HG03039 (cell line): ENCODE data around the gene MYOG.

Source experiments
- ATAC-seq: cut with Tn5 transposase; IDR thresholded peaks from one replicate; pipeline ENCODE4 v1.9.1; 2021; ENCODE audit warnings: mild to moderate bottlenecking, moderate library complexity; ENCODE audit not compliant: unreplicated experiment

Gene MYOG

DNA sequence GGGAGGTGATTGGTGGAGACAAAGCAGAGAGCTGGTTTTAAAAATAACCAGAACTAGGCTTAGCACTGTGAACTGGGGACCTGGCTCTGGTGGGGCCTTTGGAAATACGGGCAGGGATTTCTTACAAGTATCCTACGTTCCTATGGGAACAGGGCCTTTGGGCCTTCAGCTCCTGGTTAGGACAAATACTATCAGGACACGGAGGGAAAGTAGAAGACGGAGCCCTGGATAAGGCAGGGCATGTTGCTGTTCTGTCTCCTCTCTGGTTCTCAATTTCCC is 5.3 kb upstream of the MYOG start:
- ATAC-seq: no peak

DNA sequence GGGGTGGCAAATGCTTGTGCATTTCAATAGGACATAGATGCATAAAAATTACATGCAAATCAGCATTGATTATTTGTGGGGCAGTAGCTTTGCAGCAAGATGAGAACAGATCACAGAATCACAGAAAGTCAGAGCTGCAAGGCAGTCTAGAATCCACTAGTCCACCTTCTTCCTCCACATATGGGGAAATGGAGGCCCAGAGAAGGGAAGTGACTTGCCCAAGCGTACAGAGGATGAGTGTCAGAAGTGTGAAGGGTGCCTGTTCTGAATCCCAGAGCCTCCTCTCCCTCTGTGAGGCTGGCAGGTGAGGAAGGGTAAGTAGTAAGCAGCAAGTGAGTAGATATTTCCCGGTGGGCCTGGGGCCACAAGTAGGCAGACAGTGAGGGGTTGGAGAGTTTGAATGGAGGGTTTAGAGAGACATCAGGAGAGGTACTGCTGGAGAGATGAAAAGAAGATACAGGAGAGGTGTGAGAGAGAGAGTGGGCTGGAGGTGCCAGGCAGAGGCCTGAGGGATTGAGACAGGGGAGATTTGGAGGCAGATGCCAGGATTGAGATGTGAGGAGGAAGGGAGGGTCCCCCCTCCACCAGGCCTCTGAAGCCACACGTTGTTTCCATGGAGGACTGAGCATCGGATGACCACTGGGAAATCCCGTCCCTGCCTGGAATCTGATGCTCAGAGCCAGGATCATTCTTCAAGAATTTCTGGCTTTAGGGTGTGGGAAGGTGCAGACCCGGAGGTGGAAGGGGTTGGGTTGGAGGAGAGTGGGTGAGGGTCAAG is 4.8 kb upstream of the MYOG start:
- ATAC-seq: no peak

DNA sequence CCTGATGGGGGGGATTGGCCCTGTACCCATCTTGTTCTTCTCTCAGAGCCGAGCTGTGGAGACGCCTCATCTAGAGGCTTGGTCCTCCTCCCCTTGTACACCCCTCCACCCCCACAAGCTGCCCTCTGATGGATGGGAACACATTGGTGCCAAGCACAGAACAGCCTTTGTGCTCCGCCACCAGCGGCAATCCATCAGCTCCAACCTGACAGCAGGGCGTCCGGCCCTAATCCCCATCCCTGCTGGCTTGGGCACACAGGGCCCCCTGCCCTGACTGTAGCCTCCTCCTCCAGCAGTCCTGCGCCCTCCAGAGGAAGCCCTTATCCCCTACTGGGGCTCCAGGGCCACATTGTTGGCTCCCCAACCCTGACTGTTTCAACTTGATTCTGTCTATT is 3.8 kb upstream of the MYOG start:
- no peak for ATAC-seq

DNA sequence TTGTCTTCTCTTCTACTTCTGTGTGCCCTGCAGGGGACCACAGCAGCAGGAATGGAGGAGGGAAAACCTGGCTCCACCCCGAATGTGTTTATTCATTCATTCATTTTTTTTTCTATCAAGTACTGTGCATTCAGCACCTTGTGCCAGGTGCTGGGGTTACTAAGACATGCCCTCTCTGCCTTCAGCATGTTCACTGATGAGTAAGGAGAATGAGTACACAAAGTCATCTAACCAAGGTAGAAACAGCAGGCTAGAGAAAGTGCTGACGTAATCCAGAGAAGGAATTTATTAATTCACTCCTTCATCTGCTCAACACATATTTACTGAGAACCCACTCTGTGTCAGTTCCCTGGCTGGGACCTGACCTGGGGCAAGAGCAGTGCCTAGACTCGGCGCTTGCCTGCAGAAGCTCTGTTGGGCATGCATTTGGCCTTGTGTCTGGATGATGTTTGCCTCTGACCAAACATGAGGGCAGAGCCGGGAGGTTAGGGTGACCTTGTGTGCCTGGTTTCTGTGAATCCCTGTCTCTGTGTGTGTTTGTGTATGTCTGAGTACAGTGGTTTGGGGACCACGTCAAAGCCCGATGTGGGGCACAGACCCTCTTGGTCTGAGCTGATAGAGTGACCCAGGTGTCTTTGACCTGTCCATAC is 3.3 kb upstream of the MYOG start:
- no peak for ATAC-seq

DNA sequence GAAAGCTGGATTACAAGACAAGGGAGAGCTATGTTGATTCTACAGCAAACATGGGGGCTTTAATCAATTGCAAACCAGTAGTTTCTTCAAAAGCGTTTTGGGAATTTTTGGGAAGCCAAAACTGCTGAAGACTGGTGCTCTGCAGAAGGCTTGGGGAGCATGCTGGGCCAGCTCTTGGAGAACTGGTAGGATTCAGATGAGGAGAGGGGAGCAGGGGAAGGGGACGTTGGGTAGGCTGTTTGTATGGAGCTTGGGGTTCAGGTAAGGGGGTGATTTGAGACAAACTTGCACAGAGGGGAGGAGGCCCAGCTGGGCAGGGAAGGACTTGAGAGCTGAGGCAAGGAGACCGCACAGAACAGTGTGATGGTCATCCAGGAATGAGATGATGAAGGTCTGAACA is 2.6 kb upstream of the MYOG start:
- no peak for ATAC-seq

DNA sequence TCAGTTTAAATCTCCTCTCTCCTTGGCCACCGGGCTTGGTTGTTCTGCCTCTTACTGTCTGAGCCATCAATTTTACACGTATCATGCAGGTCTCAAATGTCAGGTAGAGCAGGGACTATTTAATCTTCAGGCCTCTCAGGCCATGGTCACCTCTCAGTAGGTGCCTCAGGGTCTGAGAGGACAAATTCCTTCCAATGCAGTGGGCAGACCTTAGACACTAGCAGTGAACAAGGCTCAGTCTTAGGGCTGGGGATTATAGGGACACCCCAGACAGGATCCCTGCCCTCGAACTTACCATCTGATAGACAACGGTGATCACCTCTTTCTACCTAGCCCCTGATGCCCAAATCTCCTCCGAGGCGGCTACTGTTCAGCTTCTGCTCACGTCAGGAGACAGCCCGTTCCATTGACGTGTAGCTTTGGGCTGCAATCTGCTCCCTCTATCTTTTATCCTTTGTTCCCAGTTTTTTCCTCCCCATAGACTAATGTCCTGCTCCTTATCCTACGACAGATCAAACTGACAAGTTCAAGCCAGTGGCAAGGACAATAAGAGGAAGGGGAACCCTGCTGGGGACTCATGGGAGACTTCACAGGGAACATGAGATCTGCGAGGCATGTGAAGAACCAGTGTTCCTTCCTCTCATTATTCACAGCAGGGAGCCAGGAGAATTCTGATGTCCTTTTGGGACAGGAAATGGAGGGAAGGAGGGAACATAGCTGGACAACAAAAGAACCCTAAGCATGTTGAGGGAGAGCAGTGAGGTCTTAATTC is 1.4 kb upstream of the MYOG start:
- ATAC-seq: no peak

DNA sequence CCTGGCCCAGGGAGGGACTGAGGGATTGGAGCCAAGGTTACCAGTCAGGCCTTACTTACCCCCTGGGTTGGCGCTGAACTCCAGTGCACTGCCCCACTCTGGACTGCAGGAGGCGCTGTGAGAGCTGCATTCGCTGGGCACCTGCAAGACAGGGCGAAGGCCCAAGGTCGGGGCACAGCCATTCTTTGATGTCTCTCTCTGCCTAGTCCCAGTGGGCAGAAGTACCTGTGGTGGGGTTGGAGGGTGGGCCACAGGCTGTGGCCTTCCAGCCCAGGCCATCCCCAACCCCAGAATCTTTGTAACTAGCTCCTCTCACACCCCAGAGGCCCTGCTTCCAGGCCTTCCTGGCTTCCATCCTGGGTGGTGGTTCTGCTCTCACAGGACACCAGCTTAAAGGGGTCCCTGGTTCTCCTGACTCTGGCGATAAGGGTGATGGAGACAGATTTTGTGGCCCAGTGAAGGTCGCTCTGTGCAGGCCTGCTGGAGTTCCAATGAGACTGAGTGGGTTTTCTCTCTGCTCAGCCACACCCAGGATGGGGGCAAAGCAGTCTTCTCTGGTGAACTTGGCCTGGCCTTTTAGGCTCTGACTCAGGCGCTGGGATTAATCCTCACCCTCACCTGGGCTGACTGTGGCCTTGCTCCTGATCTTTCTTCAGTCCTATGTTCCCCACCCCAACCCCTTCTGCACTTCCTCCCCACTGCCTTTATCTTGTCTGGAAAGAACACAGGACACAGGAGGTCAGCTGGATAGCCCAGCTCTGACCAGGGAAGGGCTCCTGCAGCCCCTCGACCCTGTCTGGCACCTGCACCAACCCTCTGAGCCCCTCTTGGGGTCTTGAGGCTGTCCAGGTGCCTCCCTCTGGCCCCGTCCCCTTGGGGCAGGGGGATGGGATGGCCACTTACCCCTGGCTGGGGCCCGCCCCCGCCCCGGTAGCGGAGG is 954 bp downstream of the MYOG start:
- ATAC-seq: no peak

DNA sequence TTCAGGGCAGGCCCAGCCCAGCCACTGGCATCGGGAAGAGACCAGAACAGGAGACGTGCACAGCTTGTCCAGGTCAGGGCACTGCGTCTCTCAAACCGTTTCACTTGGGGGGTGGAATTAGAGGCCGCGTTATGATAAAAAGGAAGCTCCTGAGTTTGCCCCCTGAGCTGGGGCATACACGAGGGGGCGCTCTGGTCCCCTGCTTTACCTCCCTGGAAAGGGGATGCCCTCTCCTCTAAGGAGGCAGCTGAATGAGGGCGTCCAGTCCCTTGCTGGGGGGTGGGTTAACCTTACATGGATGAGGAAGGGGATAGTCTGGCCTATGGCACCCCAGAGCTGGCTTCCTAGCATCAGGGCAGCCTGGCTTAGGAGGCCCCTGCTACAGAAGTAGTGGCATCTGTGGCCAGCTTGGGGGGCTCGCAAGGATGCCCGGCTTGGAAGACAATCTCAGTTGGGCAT is 2.3 kb downstream of the MYOG start:
- ATAC-seq: no peak

DNA sequence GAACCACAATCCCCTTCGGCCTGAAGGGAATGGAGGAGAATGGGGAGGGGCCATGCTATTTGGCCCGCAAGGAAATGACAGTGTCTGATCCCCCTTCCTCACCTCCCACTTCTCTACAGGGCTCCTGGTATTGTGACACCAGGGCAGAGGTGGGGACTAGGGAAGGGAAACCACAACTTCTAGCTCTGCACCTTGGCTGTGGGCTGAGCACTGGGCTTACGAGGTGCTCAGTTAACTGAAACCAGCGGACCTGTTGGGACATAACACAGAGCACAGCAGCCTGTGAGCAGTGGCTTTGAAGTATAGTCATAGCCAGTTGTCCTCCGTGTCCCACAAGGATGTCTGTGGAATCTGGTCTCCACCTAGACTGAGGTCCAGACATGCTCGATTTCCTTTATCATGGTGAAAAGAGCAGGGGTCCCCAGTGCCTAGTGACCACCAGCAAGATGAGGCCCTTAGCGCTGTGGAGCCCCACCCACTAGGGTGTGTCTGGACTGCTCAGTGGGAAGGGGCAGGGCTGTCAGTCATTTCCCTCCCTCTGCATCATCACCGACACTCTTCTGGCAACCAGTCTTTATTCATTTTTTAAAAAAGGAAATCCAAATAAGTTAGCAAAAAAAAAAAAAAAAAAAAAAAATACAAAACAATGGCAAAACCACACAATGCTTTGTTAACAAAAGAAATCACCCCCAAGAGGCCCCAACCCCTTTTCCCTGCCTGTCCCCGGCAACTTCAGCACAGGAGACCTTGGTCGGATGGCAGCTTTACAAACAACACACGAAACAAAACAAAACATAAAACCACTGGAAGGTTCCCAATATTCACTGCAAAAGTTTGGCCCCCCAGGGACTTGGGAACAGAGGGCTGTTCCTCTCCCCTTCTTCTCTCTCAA is 3.0 kb downstream of the MYOG start:
- ATAC-seq: no peak

DNA sequence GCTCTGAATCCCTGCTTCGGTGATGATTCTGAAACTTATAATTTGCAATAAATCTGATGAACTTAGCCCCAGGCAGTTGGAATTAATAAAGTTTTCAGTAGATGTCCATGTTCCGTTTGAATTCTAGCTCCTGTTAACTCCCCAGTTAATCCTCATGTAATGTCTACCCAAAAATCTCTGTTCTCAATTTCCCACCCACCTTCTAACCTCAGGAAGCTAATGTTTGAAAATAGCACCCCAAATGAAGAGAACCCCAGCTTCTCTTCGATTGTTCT is 3.6 kb downstream of the MYOG start:
- ATAC-seq: no peak

DNA sequence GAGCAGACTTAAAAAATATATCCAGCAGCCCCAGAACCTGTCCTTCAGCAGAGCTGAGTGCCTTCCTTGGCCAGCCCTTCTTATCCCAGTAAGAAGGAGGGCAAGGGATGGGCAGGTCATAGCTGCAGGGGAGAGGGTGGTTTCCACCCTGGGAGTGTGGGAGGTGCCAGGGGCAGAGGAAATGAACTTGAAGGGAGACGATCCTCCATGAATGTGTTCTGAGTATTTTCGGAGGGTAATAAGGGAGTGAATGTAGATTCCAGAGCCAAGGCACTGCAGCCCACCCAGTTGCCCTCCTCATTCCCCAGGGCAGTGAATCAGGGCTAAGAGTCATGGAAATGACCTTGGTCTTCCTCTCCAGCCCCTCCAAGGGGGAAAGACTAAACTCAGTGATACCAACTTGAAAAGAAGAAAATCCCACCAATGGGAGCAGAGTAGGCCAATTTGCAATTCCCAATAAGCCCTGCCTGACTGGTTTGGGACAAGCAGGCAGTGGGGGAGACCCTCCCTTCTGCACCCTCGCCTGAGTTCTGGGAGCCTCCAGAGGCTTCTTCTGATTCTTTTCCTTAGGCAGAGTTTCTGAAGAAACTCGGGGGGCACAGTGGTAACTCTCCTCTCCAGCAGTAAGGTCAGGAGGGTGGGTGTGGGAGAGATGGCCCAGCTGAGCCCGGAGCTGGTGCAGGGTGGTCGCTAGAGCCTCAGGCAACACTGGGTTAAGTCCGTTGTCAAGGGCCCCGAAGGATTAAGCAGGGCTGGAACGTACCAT is 4.2 kb downstream of the MYOG start:
- ATAC-seq: no peak

DNA sequence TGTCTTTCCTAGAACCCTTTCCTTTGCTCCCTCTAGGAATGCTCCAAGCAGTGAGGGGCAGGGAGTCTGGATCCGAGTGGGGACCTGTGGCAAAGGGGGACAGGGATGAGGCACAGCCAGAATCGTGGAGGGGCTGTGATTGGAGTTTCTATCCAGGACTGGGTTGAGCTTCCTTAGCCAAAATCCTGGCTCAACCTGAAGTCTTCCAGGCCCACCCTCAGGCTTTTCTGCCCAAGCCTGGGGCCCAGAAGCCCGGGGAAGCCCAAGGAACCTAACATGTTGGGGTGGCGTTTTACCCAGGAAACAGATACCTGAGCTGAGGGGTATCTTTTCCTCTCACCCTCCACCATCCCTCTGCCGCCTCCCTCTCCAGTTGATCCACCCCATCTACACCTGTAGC is 5.4 kb downstream of the MYOG start:
- no peak for ATAC-seq

DNA sequence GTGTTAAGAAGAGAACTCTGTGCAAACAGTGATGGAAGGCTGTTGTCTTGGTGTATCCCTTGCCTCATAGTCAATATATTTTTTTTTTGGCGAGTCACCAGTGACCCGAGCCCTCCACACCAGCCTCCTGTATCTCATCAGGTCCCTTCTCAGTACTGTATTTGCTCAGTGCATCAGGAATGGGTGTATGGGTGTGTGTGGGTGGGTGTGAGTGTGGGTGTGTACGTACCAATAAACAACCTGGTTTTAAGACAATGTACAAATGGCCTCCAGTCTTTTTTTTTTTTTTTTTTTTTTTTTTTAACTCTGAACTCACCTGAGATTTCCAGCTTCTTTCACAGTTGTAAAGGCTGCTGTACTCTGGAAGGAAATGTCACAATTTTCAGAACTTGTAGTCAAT is 7.3 kb downstream of the MYOG start:
- no peak for ATAC-seq

DNA sequence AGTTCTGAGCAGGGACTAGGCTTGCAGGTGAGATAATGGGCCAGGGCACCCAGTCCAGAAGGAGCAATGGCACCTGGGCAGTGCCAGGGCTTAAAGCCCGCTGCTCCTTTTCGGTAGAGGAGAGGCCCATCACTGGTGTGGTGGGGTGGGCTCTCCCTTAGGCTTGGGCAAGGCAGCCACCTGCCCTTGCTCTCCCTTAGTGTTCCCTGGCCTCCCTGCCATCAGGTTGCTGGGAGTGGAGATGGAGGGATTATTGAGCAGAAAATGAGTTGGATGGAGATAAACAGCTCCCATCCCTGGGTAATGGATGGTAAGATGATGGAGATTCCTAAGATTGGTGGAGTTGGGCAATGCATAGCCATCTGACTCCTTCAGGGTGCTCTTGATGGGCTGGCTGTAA is 7.9 kb downstream of the MYOG start:
- no peak for ATAC-seq

DNA sequence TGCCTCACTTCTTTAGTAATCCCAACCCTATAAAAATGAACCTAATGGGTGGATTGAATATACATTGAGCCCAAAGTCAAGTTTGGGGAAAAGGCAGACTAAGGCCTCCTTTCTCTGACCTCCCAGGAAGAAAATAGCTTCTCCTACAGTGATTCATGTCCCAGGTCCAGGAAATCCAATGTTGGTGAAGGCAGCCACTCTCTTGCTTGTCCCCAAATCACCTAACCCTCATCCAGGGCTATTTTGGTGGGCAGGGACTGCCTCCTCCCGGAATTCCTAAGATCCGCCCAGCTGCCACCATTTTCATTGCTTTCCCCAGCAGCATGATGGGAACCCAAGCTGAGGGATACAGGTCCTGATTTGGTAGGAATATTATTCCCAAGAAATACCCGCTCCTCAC is 8.4 kb downstream of the MYOG start:
- ATAC-seq: no peak

DNA sequence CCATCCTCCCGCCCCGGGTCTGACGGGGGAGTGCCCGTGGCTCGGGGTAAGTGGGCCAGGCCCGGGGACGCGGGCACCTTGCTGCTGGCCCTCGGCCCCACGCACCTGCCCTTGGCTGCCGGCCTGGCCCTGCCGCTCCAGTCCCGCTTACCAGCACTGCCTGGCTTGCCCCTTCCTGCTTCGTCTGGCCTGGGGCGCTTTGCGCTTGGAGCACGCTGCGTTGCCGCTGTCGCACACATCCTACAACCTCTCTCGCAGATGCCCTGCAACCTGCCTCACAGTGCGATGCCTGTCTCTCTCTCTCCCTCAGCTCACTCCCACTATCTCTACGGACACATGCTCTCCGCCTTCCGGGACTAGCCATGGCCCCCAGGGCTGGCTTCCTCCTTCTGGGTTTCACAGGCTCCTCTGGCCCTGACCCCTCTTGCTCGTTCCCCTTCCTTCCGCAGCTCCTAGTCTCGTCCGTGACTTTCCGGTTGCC is 9.7 kb downstream of the MYOG start:
- ATAC-seq: no peak

DNA sequence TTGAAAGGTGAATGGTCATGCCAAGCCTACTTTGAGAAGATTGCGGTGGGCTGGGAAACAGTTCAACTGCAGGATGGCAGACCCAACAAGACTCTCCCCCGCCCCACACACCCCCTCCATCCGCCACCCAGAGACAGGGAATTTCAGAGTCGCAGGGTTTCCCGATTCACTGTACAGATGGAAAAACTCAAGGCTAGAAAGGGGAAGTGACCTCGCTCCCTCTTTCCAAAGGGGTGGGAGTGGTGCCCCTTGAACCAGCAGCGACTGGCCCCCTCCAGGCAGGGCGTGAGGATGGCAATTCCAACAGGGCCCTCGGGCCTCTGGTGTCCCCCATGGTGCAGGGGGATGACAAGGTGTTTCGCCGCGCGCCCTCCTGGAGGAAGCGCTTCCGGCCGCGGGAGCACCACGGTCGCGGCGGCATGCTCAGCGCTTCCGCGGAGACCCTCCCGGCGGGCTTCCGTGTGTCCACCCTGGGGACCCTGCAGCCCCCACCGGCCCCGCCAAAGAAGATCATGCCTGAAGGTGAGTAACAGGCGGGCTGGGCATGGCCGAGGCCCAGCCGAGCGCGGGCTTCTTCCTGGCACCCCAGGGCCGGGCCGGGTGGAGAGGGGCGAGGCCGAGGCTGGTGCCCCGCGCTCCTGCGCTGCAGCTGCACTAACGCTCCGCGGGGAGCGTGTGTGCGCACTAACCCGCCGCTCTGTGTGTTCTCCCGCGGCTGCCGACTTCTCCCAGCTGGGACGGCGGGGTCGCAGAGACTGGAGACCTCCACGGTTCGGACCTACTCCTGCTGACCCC is 10.4 kb downstream of the MYOG start:
- no peak for ATAC-seq

DNA sequence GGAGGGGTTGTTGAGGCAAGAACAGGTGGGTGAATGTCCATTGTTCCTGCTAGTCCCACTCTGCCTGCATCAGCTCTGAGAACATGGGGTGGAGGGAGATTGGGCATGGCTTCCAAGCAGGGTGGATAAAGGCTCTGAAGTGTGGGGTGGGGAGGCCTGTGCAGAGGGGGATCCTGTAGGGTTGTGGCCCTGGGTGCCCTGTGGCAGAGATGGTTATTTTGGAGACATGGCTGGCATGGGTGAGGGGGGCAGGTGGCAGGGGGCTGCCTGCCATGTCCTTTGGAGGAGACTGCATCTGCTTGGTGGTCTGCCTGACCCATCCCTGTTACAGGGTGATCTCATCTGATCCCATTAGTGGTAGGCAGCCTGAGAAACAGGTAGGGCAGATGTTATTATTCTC is 11.2 kb downstream of the MYOG start:
- no peak for ATAC-seq

DNA sequence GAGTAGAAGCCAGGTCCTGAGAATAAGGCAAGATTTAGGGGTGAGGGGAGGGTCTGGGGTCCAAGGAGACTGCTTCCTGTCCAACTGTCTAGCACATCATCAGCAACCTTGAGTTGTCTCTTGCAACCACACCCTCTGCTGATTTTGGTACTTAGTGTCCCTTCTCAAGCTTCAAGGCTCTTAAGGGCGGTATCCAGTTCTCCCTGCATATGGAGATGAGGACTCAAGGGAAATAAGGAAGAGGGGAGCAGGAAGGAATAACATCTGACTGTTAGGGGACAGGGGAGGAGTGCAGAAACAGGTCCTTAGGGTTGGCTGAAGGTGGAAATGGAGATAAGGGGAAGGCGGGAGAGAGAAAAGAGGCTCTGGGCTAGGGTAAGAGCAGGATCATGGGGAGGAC is 12.3 kb downstream of the MYOG start:
- no peak for ATAC-seq
